Mesodermal cell (in vitro differentiated cells): ENCODE results near the gene SRGAP2B.
"Not testable (repeated sequence)": the region's sequence is repeated elsewhere in the genome, so short reads cannot be mapped to it uniquely, and the experiment has no call there.

Experiments
- H3K27ac ChIP-seq: 2 replicates; pipeline ENCODE4 v1.7.0; 2013; ENCODE audit warnings: mild to moderate bottlenecking, low read depth, low read length, moderate library complexity; ENCODE audit not compliant: severe bottlenecking
- H3K36me3 ChIP-seq: 2 replicates; pipeline ENCODE4 v1.7.1; 2013; ENCODE audit warnings: mild to moderate bottlenecking, low read length, moderate library complexity; ENCODE audit not compliant: control insufficient read depth, insufficient read depth
- H3K4me1 ChIP-seq: one replicate; pipeline ENCODE4 v1.7.1; 2013; ENCODE audit warnings: mild to moderate bottlenecking, low read length; ENCODE audit not compliant: insufficient read depth, control insufficient read depth, poor library complexity, severe bottlenecking
- H3K4me3 ChIP-seq: 2 replicates; pipeline ENCODE4 v1.7.0; 2013; ENCODE audit warnings: low read length, control low read depth, mild to moderate bottlenecking; ENCODE audit not compliant: insufficient read depth, poor library complexity, severe bottlenecking; ENCODE audit errors: extremely low read depth
- H3K9me3 ChIP-seq: 2 replicates; pipeline ENCODE4 v1.7.1; 2013; ENCODE audit warnings: mild to moderate bottlenecking, low read length, moderate library complexity; ENCODE audit not compliant: control insufficient read depth
- WGBS, 2 experiments: methylation state at CpG; one replicate each; pipeline ENCODE4 v1.1.5; 2013; ENCODE audit warnings: missing lambda C conversion rate in 2 of 2; ENCODE audit not compliant: insufficient coverage in 2 of 2; 5-methylcytosine and 5-hydroxymethylcytosine counted together

Gene SRGAP2B

DNA sequence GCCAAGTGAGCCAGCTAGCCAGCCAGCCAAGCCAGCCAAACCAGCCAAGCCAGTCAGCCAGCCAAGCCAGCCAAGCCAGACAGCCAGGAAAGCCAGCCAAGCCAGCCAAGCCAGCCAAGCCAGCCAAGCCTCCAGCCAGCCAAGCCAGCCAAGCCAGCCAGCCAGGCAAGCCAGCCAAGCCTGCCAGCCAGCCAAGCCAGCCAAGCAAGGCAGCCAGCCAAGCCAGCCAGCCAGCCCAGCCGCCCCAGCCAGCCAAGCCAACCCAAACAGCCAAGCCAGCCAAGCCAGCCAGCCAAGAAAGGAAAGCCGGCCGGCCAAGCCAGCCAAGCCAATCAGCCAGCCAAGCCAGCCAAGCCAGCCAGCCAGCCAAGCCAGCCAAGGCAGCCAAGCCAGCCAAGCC, 236.5 kb downstream of the SRGAP2B start:
- not testable (repeated sequence) for H3K4me1 ChIP-seq, H3K4me3 ChIP-seq, H3K27ac ChIP-seq, H3K36me3 ChIP-seq, H3K9me3 ChIP-seq
- no CpG with 5 or more reads among the region's 3 CpGs for WGBS, 2 experiments
